T-helper 2 cell treated with Interferon-gamma antibody and Interleukin-4, amounts not matched to agents 5 μg/mL and 100 μg/mL, for 36 hours (primary cell): Measurements from ENCODE around the gene NEURL1.

Source experiments
- DNase-seq: peaks from one replicate; pipeline ENCODE4 v3.0.0; 2021; ENCODE audit warnings: low spot score
- H3K27ac Mint-ChIP-seq: one replicate; pipeline ENCODE4 v1.8.0; 2021; ENCODE audit warnings: mild to moderate bottlenecking, mixed read lengths
- H3K27me3 Mint-ChIP-seq: one replicate; pipeline ENCODE4 v1.8.0; 2021; ENCODE audit warnings: low read depth, mixed read lengths
- H3K36me3 Mint-ChIP-seq: one replicate; pipeline ENCODE4 v1.8.0; 2021; ENCODE audit warnings: low read depth, mixed read lengths
- H3K4me1 Mint-ChIP-seq: one replicate; pipeline ENCODE4 v1.8.0; 2021; ENCODE audit warnings: low read depth, mixed read lengths
- H3K4me3 Mint-ChIP-seq: one replicate; pipeline ENCODE4 v1.8.0; 2022; ENCODE audit warnings: mild to moderate bottlenecking, moderate library complexity, mixed read lengths
- H3K9me3 Mint-ChIP-seq: one replicate; pipeline ENCODE4 v1.8.0; 2021; ENCODE audit warnings: mixed read lengths

NEURL1 gene

GRCh38 chr10:103613616-103614015 lies 120.1 kb downstream of the NEURL1 start:
- Mint-ChIP-seq H3K27me3 (no peaks in the 10 kb centered on the region), H3K27ac (no peak overlapping the region), H3K4me1 (peaks cover 2% of the 10 kb centered on the region), H3K4me3 (no peak overlapping the region), H3K36me3 (peaks cover 3% of the 10 kb centered on the region), H3K9me3 (no peaks in the 10 kb centered on the region)
- no peak for DNase-seq

DNA sequence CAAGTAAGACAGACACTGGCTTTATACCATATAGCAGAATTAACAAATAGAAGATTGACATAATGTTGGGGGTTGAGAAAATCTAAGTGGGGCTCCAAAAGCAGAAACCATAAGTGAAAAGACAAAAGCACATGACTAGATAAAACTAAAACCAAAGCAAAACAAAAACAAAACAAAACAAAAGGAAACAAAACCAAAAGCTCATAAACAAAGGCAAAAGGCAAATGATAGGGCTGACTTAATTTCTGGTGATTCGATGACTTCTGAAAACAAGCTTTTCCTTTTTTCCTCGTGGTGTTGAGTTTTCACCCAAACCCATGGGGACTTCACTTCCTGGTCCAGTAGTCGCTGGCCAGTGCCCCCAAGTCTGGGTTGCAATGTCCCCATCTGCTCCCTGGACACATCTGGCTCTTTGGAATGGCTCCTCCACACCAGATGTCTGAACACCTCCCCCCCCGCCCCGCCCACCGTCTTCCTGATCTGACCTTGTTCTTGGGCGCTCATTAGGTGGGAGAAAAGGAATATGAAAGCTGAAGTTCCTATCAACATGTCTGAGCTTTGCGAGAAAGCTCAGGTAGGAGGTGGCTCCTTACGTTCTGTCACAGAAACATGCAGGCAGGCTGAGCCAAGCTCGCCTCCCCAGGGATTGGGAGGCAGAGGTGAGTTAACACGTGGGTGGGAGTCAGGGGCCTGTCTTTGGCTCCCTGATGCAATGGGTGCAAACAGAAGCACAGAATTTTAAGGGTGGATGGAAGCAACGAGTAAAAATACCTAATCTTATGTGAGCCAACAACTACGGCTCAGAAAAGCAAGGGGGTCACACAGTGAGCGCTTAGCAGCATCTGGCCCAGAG lies 121.0 kb downstream of the NEURL1 start:
- DNase-seq: no peak
- Mint-ChIP-seq H3K4me1 (peaks cover 2% of the 10 kb centered on the region), H3K27me3 (no peaks in the 10 kb centered on the region), H3K36me3 (peaks cover 3% of the 10 kb centered on the region), H3K27ac (no peak overlapping the region), H3K4me3 (no peak overlapping the region), H3K9me3 (no peaks in the 10 kb centered on the region)

DNA sequence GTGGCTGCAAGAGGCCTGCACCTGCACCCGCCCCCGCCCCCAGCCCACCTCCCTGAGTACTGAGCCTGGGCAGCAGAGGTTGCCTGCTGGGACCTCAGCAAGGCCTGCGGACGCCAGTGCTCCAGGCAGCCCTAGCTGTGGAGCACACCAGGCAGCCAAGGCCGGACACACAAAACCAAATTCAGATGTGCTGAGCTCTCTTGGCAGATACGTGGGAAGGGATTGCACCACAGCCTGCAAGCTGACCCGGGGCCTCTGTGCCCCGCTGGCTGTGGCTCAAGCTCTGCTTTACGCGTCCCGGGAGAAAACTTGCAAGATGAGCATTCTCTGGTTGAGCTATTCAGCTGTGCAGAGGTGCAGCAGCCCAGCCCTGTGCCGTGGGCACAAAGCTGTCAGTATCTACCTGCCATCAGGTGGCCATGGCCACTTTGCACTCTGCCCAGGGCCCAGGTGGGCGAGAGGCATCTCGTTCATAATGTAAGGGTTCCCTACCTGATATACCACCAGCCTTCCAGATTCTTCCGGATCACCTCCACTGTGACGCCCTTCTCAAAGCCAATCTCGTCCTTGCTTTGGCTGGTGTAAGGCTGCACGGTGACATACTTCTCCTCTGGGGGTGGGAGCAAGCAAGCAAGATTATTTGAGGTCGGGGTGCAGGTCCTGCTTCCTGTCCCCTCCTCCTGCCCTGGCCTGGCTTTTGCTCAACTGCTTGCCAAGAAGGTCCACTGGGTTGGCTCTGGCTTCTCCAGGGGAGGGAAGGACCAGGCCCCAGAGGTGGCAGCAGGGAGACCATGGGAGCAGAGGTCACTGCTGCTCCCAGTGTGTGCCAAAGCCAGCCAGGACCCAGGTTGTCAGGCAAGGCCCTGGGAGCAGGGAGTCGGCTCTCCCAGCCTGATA lies 123.4 kb downstream of the NEURL1 start:
- no peak overlapping the region for H3K4me3 Mint-ChIP-seq
- H3K36me3 Mint-ChIP-seq: peaks cover 3% of the 10 kb centered on the region
- H3K27ac Mint-ChIP-seq: no peak overlapping the region
- H3K27me3 Mint-ChIP-seq: no peaks in the 10 kb centered on the region
- peaks cover 2% of the 10 kb centered on the region for H3K4me1 Mint-ChIP-seq
- DNase-seq: no peak
- no peaks in the 10 kb centered on the region for H3K9me3 Mint-ChIP-seq

GRCh38 chr10:103617602-103618385 lies 124.3 kb downstream of the NEURL1 start:
- no peaks in the 10 kb centered on the region for H3K27me3 Mint-ChIP-seq
- H3K36me3 Mint-ChIP-seq: peaks cover 3% of the 10 kb centered on the region
- no peak overlapping the region for H3K4me3 Mint-ChIP-seq
- H3K27ac Mint-ChIP-seq: no peak overlapping the region
- H3K4me1 Mint-ChIP-seq: peaks cover 2% of the 10 kb centered on the region
- no peak for DNase-seq
- H3K9me3 Mint-ChIP-seq: no peaks in the 10 kb centered on the region

DNA sequence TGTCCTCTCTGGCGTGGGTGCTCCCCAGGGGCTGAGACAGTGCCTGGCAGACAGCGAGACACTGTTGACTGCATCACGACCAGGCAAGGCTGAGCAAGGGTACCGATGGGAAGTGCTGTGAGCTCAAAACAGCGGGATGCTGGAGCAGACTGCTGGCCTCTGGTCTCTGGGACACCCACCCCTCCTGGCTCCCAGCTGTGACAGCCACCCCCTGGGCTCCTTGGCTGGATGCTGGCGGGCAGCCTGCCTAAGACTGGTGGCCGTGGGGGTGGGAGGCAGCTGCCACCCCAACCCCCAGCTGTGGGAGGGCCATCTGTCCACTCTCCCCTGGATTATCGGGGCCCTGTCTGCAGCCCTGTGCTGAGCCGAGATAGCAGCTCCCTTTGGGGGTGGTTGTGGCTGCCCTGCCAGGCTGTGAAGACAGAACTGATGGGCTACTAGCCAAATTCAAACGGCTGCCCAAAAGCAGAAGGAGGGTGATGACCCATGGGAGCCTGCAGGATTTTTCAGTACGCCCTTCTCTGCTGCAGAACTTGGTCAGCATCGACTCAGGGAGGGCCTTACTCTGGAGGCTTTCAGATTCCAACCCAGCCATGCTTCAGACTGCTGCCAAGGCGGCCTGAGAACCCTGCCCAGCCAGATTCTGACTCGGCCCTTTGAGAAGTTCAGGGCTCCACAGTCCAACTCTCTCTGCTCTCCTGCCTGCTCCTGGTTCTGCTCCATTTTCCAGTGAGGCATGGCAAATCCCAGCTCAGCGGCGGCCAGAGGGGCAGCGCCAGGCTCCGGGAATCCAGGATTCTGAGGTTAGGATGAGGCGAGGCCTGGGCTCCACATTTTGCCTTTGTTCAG lies 125.3 kb downstream of the NEURL1 start:
- Mint-ChIP-seq H3K27me3 (no peaks in the 10 kb centered on the region), H3K27ac (no peak overlapping the region), H3K4me1 (peaks cover 2% of the 10 kb centered on the region), H3K9me3 (no peaks in the 10 kb centered on the region), H3K4me3 (no peak overlapping the region), H3K36me3 (peaks cover 3% of the 10 kb centered on the region)
- no peak for DNase-seq

DNA sequence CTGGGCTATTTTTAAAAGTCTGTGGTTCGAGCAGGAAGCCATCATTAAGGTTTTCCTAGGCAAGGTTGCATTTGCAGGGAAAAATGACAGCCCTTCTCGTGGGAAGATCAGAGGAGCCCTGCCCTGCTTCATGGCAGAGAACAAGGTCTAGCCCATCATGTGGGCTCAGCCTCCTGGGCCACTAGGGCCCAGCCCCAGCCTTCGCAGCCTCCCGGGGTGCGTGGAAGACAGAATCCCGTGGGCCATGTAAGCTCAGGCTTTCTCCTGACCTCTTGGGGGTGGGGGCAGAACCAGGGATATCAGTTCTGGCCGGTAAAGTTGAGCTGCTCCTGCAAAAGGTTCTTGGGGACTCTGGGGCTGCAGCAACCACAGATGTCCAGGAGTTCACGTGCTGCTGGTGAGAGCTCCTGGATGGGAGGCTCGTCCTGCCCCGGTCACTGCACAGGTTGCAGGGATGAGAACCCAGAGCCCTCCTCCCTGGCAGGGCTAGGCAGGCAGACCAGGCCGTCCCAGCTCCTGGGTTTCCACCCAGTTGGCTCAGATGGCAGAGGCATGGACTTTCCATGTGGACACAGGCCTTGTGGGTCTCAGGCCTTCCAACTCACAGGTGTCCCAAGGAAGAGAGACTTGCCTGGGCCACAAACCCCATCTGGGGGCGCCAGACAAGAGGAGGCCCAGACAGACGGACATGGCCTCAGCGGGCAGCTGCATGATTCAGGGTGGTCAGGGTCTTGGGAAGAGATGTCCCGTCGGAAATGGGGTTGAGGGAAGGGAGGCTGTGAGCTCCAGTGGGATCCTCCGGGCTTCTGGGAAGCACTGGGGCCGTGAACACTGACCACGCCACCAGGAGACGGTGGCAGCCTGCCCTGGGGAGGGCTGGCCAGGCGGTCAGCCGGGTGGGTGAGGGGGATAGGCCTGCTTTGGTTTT lies 126.2 kb downstream of the NEURL1 start:
- no peaks in the 10 kb centered on the region for H3K27me3 Mint-ChIP-seq
- peaks cover 1% of the 10 kb centered on the region for H3K4me1 Mint-ChIP-seq
- H3K4me3 Mint-ChIP-seq: no peak overlapping the region
- H3K36me3 Mint-ChIP-seq: peaks cover 2% of the 10 kb centered on the region
- H3K27ac Mint-ChIP-seq: no peak overlapping the region
- no peaks in the 10 kb centered on the region for H3K9me3 Mint-ChIP-seq
- no peak for DNase-seq

DNA sequence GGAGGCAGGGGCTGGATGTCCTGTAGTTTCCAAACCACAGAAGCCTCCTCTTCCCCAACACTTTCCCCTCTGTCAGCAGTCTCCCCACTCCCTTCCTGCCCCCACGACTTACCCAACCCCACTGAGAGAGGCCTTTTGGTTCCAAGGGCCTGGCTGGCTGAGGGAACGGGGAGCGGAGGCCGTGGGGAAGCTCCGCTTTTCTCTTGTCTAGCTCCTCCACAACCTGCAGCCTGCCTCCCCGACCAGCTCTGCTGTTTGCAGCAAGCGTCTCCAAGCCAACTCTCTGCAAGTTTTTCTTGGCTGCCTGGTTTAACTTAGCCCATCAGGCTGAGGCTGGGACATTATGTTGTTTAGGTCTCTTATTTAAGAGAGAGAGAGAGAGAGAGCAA lies 126.8 kb downstream of the NEURL1 start:
- Mint-ChIP-seq H3K9me3 (no peaks in the 10 kb centered on the region), H3K27me3 (no peaks in the 10 kb centered on the region), H3K27ac (no peak overlapping the region)

GRCh38 chr10:103620891-103621782 lies 127.6 kb downstream of the NEURL1 start:
- Mint-ChIP-seq H3K4me3 (no peak overlapping the region), H3K9me3 (no peaks in the 10 kb centered on the region), H3K4me1 (no peaks in the 10 kb centered on the region), H3K27me3 (no peaks in the 10 kb centered on the region), H3K27ac (no peak overlapping the region), H3K36me3 (peaks cover 1% of the 10 kb centered on the region)
- DNase-seq: no peak

More for the DNA sequence above, 126.8 kb downstream of the NEURL1 start:
- H3K4me1 Mint-ChIP-seq: no peaks in the 10 kb centered on the region
- H3K4me3 Mint-ChIP-seq: no peak overlapping the region
- H3K36me3 Mint-ChIP-seq: peaks cover 1% of the 10 kb centered on the region
- DNase-seq: no peak

DNA sequence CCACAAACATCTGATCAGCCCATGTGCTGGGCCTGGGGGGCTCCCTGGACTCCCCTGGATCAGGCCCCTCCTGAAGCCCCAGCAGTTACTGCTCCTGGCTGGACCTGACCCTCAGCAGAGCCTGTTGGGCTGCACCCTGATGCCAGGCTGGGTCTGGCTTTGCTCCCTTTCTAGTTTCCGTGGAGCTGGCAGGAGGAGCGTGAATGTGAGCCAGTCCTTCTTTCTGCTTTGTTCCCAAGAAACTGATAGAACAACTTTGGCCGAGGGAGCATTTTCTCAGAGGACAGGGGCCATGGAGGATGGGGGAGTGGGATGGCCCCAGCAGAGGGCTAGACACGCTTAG lies 128.2 kb downstream of the NEURL1 start:
- H3K27me3 Mint-ChIP-seq: no peaks in the 10 kb centered on the region
- H3K27ac Mint-ChIP-seq: no peak overlapping the region
- no peaks in the 10 kb centered on the region for H3K9me3 Mint-ChIP-seq
- H3K36me3 Mint-ChIP-seq: peaks cover 1% of the 10 kb centered on the region
- no peak overlapping the region for H3K4me3 Mint-ChIP-seq
- no peaks in the 10 kb centered on the region for H3K4me1 Mint-ChIP-seq
- no peak for DNase-seq

DNA sequence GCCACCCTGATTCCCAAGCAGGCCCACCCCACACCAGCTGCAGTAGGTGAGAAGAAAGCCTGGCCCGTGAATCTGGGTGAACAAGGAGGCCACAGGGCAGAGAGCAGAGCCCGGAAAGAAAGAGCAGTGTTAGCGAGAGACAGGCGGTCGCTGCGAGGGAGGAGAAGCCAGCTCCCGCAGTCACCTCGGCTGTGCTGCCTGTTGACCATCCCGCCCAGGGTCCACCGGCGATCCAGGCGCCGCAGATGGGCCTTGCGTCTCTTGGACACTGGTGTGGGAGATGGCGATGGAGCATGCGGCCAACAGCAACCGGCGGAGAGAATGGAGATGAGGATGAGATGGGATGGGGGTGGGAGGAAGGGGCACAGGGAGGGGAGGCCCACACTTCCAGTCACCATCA lies 128.8 kb downstream of the NEURL1 start:
- Mint-ChIP-seq H3K36me3 (no peaks in the 10 kb centered on the region), H3K27ac (no peak overlapping the region), H3K4me3 (no peak overlapping the region), H3K4me1 (no peaks in the 10 kb centered on the region), H3K9me3 (no peaks in the 10 kb centered on the region), H3K27me3 (no peaks in the 10 kb centered on the region)
- no peak for DNase-seq

- no peaks in the 10 kb centered on the region for H3K27me3 Mint-ChIP-seq
- no peak overlapping the region for H3K4me3 Mint-ChIP-seq
- no peaks in the 10 kb centered on the region for H3K4me1 Mint-ChIP-seq
- DNase-seq: no peak
- H3K27ac Mint-ChIP-seq: no peak overlapping the region
- H3K9me3 Mint-ChIP-seq: no peaks in the 10 kb centered on the region
- H3K36me3 Mint-ChIP-seq: peaks cover 3% of the 10 kb centered on the region
Measured at GRCh38 chr10:103622935-103623574, 129.6 kb downstream of the NEURL1 start.
